GM21526 (cell line): ENCODE results near the gene SBNO2.

Experiments used
- ATAC-seq: cut with Tn5 transposase; IDR thresholded peaks from one replicate; pipeline ENCODE4 v1.9.1; 2021; ENCODE audit warnings: moderate library complexity; ENCODE audit not compliant: unreplicated experiment, low FRiP score

Gene SBNO2

GRCh38 chr19:1170938-1171754, 2.9 kb downstream of the SBNO2 start:
- no peak for ATAC-seq

- ATAC-seq, result no peak
Observed at GRCh38 chr19:1169921-1170885, 3.9 kb downstream of the SBNO2 start.

GRCh38 chr19:1169411-1169791, 4.7 kb downstream of the SBNO2 start:
- ATAC-seq, result no peak

- no peak for ATAC-seq
Observed at GRCh38 chr19:1168572-1169410, 5.3 kb downstream of the SBNO2 start.

DNA sequence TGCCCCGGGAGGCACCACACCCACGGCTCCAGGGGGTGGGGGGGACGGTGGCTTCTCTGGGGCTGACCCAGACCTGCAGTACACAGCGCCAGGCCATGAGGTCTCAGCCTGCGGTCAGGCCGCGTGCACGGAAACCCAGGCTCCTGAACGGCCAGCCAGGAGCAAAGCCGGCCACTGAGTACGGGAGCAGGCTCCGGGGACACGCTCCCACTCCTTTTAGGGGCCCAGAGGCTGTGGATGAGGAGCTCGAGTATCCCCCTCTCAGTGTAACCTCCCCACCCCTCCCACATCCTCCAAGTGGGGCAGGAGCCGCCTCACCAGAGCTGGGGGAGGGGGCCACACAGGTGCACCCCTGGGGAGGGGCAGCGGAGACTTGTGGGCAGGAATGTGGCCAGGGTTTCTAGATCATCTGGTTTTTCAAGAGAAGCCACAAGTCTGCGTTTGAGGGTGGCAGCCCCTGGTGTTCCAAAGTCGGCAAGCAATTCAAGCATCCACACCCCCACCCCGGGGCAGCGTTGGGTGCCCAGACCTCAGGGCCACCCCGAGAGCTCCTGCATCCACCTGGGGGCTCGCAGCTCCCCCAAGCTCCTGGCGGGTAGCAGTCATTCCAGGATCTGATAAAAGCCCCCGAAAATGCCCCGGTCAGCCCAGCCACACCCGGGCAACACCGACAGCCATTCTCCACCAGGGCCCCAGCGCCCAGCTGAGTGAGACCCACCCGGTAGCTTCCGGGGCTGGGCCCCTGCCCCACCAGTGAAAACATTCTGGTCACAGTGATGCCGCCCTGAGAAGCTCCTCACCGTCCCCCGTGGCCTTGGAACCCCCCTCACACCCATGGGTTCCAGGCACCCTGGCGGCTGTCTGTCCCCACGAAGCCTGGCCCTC, 6.1 kb downstream of the SBNO2 start:
- ATAC-seq, result no peak

GRCh38 chr19:1166872-1167573, 7.0 kb downstream of the SBNO2 start:
- no peak for ATAC-seq

GRCh38 chr19:1164684-1165531, 9.2 kb downstream of the SBNO2 start:
- no peak for ATAC-seq

- ATAC-seq, result no peak
Observed at GRCh38 chr19:1163934-1164683, 10.0 kb downstream of the SBNO2 start.

GRCh38 chr19:1163283-1163933, 10.7 kb downstream of the SBNO2 start:
- ATAC-seq, result no peak

DNA sequence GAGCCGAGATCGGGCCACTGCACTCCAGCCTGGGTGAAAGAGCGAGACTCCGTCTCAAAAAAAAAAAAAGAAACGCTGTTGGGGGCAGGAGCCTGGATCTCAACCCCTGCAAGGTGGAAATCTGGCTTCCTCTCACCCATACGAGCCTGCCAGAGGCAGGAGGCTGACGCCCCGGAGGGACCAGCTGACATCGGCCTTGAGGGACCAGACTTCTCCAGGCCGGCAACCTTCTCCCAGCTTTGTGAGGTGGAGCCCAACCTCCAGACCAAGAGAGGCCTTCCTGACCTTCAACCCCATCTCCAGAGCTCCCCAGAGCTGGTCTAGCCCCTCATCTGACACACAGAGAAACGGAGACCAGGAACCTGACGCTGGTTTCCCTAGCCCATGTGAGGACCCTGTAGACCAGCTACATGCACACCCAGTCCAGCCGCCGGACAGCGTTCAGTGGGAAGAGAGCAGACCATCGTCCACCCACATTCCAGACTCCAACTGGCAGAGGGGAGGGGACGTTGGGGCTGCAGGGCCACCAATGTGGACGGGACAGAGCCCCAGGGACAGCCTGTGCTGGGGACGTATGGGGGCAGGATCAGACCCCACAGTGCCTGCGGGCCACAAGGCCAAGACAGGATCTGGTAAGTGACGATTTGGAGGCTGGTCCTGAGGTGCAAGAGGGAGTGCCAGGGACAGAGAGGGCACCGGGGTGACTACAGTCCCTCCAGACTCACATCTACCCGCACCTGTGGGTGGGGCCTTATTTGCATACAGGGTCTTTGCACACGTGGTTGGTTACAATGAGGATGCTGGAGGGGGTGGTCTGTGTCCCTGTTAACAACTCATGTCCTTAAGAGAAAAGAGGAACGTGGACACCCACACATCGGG, 11.4 kb downstream of the SBNO2 start:
- ATAC-seq, result no peak

GRCh38 chr19:1161716-1162115, 12.4 kb downstream of the SBNO2 start:
- no peak for ATAC-seq

GRCh38 chr19:1159864-1160595, 14.0 kb downstream of the SBNO2 start:
- no peak for ATAC-seq

DNA sequence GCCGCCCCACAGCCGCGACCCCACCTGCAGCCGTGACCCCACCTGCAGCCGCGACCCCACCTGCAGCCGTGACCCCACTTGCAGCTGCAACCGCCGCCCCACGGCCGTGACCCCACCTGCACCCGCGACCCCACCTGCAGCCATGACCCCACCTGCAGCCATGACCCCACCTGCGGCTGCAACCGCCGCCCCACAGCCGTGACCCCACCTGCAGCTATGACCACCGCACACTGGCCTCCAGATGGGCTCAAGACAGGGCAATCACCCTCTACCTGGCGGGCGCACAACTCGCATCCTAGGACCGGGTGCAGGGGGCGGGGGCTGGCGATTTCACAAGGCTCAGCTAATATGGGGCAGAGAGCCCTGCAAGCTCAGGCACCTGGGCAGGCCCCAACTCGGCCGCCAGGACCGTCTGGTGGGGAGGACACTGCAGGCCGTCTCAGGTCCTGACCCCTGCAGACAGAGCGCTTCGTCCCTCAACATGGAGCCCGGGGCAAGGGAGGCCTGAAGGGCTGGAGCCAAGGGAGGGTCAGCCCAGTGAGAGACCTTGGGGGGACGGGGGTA, 15.1 kb downstream of the SBNO2 start:
- ATAC-seq, result no peak

DNA sequence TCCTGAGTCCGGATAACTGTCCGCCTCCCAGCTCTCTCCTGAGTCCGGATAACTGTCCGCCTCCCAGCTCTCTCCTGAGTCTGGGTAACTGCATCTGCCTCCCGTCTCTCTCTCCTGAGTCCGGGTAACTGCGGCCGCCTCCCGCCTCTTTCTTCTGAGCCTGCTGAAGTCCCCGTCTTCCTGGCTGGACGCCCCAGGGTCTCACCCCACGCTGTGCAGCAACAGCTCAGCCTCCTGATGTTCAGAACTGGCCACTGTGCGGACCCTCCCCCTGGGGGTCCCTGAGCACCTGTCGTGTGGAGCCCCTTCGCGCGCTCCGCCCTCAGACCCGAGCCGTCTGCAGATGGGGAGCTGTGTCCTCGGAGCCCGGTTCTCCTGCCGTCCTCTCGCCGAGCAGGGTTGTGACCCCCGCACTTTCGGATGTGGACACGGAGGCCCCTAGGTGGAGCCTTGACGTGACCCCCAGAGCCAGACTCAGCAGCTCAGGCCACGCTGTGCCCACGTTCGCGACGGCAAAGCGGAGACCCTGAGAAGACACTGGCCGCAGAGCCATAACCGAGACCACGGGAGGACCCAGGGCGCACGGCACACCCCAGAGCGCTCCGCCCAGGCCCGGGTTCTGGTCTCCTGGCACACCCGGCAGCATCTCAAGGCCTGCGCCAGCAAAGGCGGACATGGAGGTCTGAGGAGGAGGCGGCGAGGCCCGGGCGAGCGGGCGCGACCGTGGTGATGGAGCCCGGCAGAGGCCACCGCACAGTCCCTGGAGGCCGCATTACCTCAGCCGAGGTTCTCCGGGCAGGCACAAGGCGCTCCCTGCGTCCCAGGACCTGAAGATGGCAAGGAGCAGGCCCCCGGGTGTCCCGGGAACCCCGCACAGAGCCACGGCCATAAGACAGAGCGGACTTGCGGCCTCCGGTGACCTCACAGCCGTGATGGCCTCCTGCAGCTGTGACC, 15.9 kb downstream of the SBNO2 start:
- no peak for ATAC-seq
